H1 (cell line): ENCODE data around the gene CYTH1. TPM values are rescaled to one million over a fixed set of nuclear protein-coding genes. Genes with fewer than 3 reads are reported as not detected.

ENCODE experiments used
- CTCF ChIA-PET: fragments of 300-600 bp; sonication (Branson Sonifier 250); formaldehyde crosslinking; loops from one replicate; lab custom pipeline; 2021; ENCODE audit not compliant: partially characterized antibody; lab: Charles Lee
- POLR2A ChIA-PET: fragments of 300-600 bp; sonication (Branson Sonifier 250); formaldehyde crosslinking; loops from one replicate; lab custom pipeline; 2021; ENCODE audit warnings: inconsistent platforms; ENCODE audit not compliant: partially characterized antibody; lab: Charles Lee
- DNase-seq, 2 experiments: peaks; one replicate each; pipeline versions ENCODE4 v3.0.0 to v3.0.0-alpha.2; 2010 to 2022; ENCODE audit warnings: low spot score in 2 of 2, low read depth in 1 of 2, mixed read lengths in 1 of 2
- FAIRE-seq: peaks from 2 replicates; lab custom pipeline; 2011; peaks lifted over from hg19 to GRCh38; lab: Jason Lieb, UNC
- H2AFZ ChIP-seq: 2 replicates; pipeline ENCODE4 v1.8.1; 2012; ENCODE audit warnings: low read length, inconsistent platforms
- H2AK5ac ChIP-seq: 2 replicates; pipeline ENCODE4 v1.6.1; 2013; ENCODE audit warnings: low read depth, low read length
- H2BK120ac ChIP-seq: replicated peaks from 2 replicates; pipeline ENCODE3; 2013; ENCODE audit warnings: low read depth, low read length, inconsistent platforms
- H2BK12ac ChIP-seq: 2 replicates; pipeline ENCODE4 v1.6.1; 2013; ENCODE audit warnings: low read depth, low read length
- H2BK15ac ChIP-seq: 2 replicates; pipeline ENCODE4 v1.6.1; 2013; ENCODE audit warnings: low read length
- H2BK20ac ChIP-seq: 2 replicates; pipeline ENCODE4 v1.6.1; 2013; ENCODE audit warnings: low read length
- H2BK5ac ChIP-seq: 2 replicates; pipeline ENCODE4 v1.6.1; 2013; ENCODE audit warnings: low read depth, low read length
- H3K14ac ChIP-seq: 2 replicates; pipeline ENCODE4 v1.6.1; 2013; ENCODE audit warnings: inconsistent platforms; ENCODE audit not compliant: insufficient read length
- H3K18ac ChIP-seq: 2 replicates; pipeline ENCODE4 v1.6.1; 2013; ENCODE audit warnings: low read length; ENCODE audit errors: extremely low read depth
- H3K23ac ChIP-seq: 2 replicates; pipeline ENCODE4 v1.6.1; 2013; ENCODE audit warnings: inconsistent platforms; ENCODE audit not compliant: insufficient read length
- H3K23me2 ChIP-seq: 2 replicates; pipeline ENCODE4 v1.6.1; 2013; ENCODE audit warnings: low read depth, low read length
- H3K27ac ChIP-seq: 2 replicates; pipeline ENCODE4 v1.6.1; 2011; ENCODE audit warnings: low read depth, low read length, inconsistent platforms
- H3K27me3 ChIP-seq, 4 experiments: replicated peaks in 1 of 4; 1 replicate in 1 of 4; 2 replicates in 3 of 4; pipeline versions ENCODE4 v1.6.1 to v1.8.1; 2011 to 2013; ENCODE audit warnings: low read length in 3 of 4, mild to moderate bottlenecking in 3 of 4, inconsistent platforms in 2 of 4, mixed read lengths in 2 of 4, moderate library complexity in 1 of 4; ENCODE audit not compliant: control insufficient read depth in 3 of 4, insufficient read depth in 3 of 4; ENCODE audit errors: extremely low read depth in 1 of 4
- H3K36me3 ChIP-seq, 4 experiments: 2 replicates each; pipeline versions ENCODE4 v1.6.1 to v1.8.1; 2011 to 2013; ENCODE audit warnings: mild to moderate bottlenecking in 4 of 4, low read length in 3 of 4, moderate library complexity in 2 of 4, control low read depth in 1 of 4, inconsistent platforms in 1 of 4; ENCODE audit not compliant: insufficient read depth in 4 of 4, control insufficient read depth in 2 of 4
- H3K4ac ChIP-seq: replicated peaks from 2 replicates; pipeline ENCODE3; 2013; ENCODE audit warnings: low read length, low read depth, mixed read lengths, inconsistent platforms; ENCODE audit not compliant: insufficient read length
- H3K4me1 ChIP-seq, 4 experiments: replicated peaks in 1 of 4; 1 replicate in 1 of 4; 2 replicates in 3 of 4; pipeline versions ENCODE4 v1.6.1 to v1.8.1; 2011 to 2013; ENCODE audit warnings: low read length in 3 of 4, inconsistent platforms in 2 of 4, mixed read lengths in 1 of 4; ENCODE audit not compliant: insufficient read depth in 4 of 4, control insufficient read depth in 3 of 4
- H3K4me2 ChIP-seq, 2 experiments: 2 replicates each; pipeline versions ENCODE4 v1.6.1 to v1.8.1; 2011 to 2013; ENCODE audit warnings: low read depth in 2 of 2, low read length in 2 of 2, control low read depth in 1 of 2, inconsistent platforms in 1 of 2, mild to moderate bottlenecking in 1 of 2; ENCODE audit not compliant: insufficient read depth in 1 of 2
- H3K4me3 ChIP-seq, 4 experiments: fragments of 200-600, 300-600 bp in 1 of 4; sonication (generic), shearing (Covaris generic), sonication (Bioruptor Twin) in 1 of 4; 2 replicates each; pipeline versions ENCODE4 v1.5.1 to v1.8.1; 2011 to 2016; ENCODE audit warnings: low read length in 4 of 4, low read depth in 3 of 4, control low read depth in 2 of 4, inconsistent platforms in 2 of 4, mild to moderate bottlenecking in 2 of 4, mixed read lengths in 1 of 4, moderate library complexity in 1 of 4; ENCODE audit not compliant: insufficient read depth in 2 of 4; ENCODE audit errors: extremely low read depth in 1 of 4
- H3K56ac ChIP-seq: replicated peaks from 2 replicates; pipeline ENCODE3; 2013; ENCODE audit warnings: low read depth, mild to moderate bottlenecking, mixed read lengths, low read length, inconsistent platforms; ENCODE audit not compliant: insufficient read length
- H3K79me1 ChIP-seq: 2 replicates; pipeline ENCODE4 v1.6.1; 2013; ENCODE audit warnings: low read depth, low read length, control low read depth
- H3K79me2 ChIP-seq, 2 experiments: 2 replicates each; pipeline versions ENCODE4 v1.6.1 to v1.8.1; 2012 to 2013; ENCODE audit warnings: low read length in 2 of 2, mild to moderate bottlenecking in 2 of 2, inconsistent platforms in 1 of 2; ENCODE audit not compliant: insufficient read depth in 2 of 2, control insufficient read depth in 1 of 2
- H3K9ac ChIP-seq, 4 experiments: replicated peaks in 1 of 4; 1 replicate in 1 of 4; 2 replicates in 3 of 4; pipeline versions ENCODE4 v1.6.1 to v1.8.1; 2011 to 2013; ENCODE audit warnings: low read depth in 3 of 4, low read length in 3 of 4, control low read depth in 2 of 4, mild to moderate bottlenecking in 2 of 4, moderate library complexity in 2 of 4, inconsistent platforms in 1 of 4; ENCODE audit errors: extremely low read depth in 1 of 4
- H3K9me3 ChIP-seq, 2 experiments: 2 replicates each; pipeline versions ENCODE4 v1.6.1 to v1.8.1; 2012 to 2013; ENCODE audit warnings: mild to moderate bottlenecking in 2 of 2, moderate library complexity in 2 of 2, control low read depth in 1 of 2, inconsistent platforms in 1 of 2, low read depth in 1 of 2, low read length in 1 of 2, mixed read lengths in 1 of 2; ENCODE audit not compliant: insufficient read depth in 2 of 2
- H4K20me1 ChIP-seq, 2 experiments: replicated peaks in 1 of 2; 2 replicates each; pipeline versions ENCODE3 to v1.8.1; 2011 to 2013; ENCODE audit warnings: inconsistent platforms in 2 of 2, low read length in 2 of 2, mild to moderate bottlenecking in 1 of 2; ENCODE audit not compliant: insufficient read depth in 2 of 2, control insufficient read depth in 1 of 2
- H4K5ac ChIP-seq: 2 replicates; pipeline ENCODE4 v1.6.1; 2013; ENCODE audit warnings: low read length, low read depth, mixed read lengths, inconsistent platforms; ENCODE audit not compliant: insufficient read length
- H4K8ac ChIP-seq: 2 replicates; pipeline ENCODE4 v1.8.0; 2013; ENCODE audit warnings: mild to moderate bottlenecking, moderate library complexity, low read length, inconsistent platforms; ENCODE audit not compliant: insufficient read depth; ENCODE audit errors: extremely low read depth
- H4K91ac ChIP-seq: replicated peaks from 2 replicates; pipeline ENCODE3; 2013; ENCODE audit warnings: low read length, mixed read lengths, inconsistent platforms; ENCODE audit not compliant: insufficient read length
- CEBPB ChIP-seq: IDR thresholded peaks from 2 replicates; pipeline ENCODE4 v1.6.1; 2012; ENCODE audit warnings: low read depth, low read length
- PHF8 ChIP-seq: fragments of 200-600 bp; sonication (generic); conservative IDR thresholded peaks from 2 replicates; pipeline ENCODE4 v1.7.1; 2012; ENCODE audit warnings: low read depth, mild to moderate bottlenecking, inconsistent platforms, low read length, moderate library complexity
- WGBS, 2 experiments: shearing (Covaris generic) in 1 of 2; methylation state at CpG; one replicate each; pipeline versions ENCODE4 v1.1.6 to v1.1.7; 2013 to 2015; ENCODE audit warnings: low lambda C conversion rate in 2 of 2, mixed read lengths in 2 of 2, inconsistent platforms in 1 of 2, low coverage in 1 of 2, missing lambda C conversion rate in 1 of 2; ENCODE audit not compliant: insufficient replicate concordance in 2 of 2, insufficient coverage in 1 of 2, insufficient read length in 1 of 2; ENCODE audit errors: extremely low coverage in 1 of 2, missing lambda C conversion rate in 1 of 2; 5-methylcytosine and 5-hydroxymethylcytosine counted together
- polyA plus RNA-seq, 7 experiments: library from polyadenylated mRNA; depleted of rRNA in 3 of 7; stranded (reverse) in 5 of 7; unstranded in 2 of 7; fragments of >200 nt in 5 of 7; fragments of 200-250 nt in 2 of 7; gene quantifications; 1 replicate in 5 of 7; 2 replicates in 1 of 7; 4 replicates in 1 of 7; pipeline versions ENCODE4 v1.2.1 to v1.2.3, GENCODE V29; 2011 to 2013; ENCODE audit warnings: missing spikeins in 2 of 7, mixed read lengths in 2 of 7
- total RNA-seq: library from RNA; stranded (reverse); fragmentation: NEBNext Ultra II Directional; extraction: Animal tissue kit (Norgen Biotek cat#: 25700); gene quantifications from 2 replicates; pipeline ENCODE4 v1.2.1, GENCODE V29; 2021

Gene CYTH1
- total and polyA plus RNA-seq, 2 of the 8 experiments (the other 6 are each of a cell fraction or from before 2014, with no cell fraction given), result 12.8 to 14.8 TPM

GRCh38 chr17:78746263-78746948, 35.7 kb downstream of the CYTH1 start:
- no peak overlapping the region for H2BK5ac ChIP-seq
- H3K14ac ChIP-seq, result no peak overlapping the region
- H3K18ac ChIP-seq, result no peak overlapping the region
- no peak overlapping the region for H2AFZ ChIP-seq
- CTCF ChIA-PET, result interaction anchor here (0.6 to 1.6 kb wide), 14 partner anchors 13 to 1260 kb away, joined by 3 to 5 read pairs (median 3); no protein-coding TSS in a partner anchor
- no peak overlapping the region for H2BK15ac ChIP-seq
- no peak for FAIRE-seq
- H3K27me3 ChIP-seq, result no peaks in the 10 kb centered on the region
- 70% methylated on average over 12 of the region's 12 CpGs; no CpG with 5 or more reads in 1 of the 2 experiments for WGBS, 2 experiments
- H3K79me2 ChIP-seq, result 0 out of 4 replicates have a peak, but pooled peaks cover 0 to 4% of the 10 kb centered on the region in 2 experiments
- no peak overlapping the region for H2AK5ac ChIP-seq
- H3K9ac ChIP-seq, result no peak overlapping the region
- H3K79me1 ChIP-seq, result no peaks in the 10 kb centered on the region; the same call in 1 of the 2 replicates
- H3K23ac ChIP-seq, result no peak overlapping the region
- peak overlapping the region; percentile 23 to 53; a peak in 3 of 4 replicates for H3K4me2 ChIP-seq
- H4K20me1 ChIP-seq, result peaks cover 3 to 6% of the 10 kb centered on the region in 2 experiments
- H3K36me3 ChIP-seq, result no peaks in the 10 kb centered on the region
- no peak overlapping the region for H3K27ac ChIP-seq
- H4K91ac ChIP-seq, result no peak overlapping the region
- no peak for TF ChIP-seq PHF8
- TF ChIP-seq CEBPB, result peak; percentile 93
- no peak overlapping the region for H4K5ac ChIP-seq
- H2BK12ac ChIP-seq, result no peak overlapping the region
- no peak overlapping the region for H2BK120ac ChIP-seq
- no peak overlapping the region for H3K4me3 ChIP-seq
- H4K8ac ChIP-seq, result no peak overlapping the region
- H3K4me1 ChIP-seq, result peaks cover 0 to 8% (median 0%) of the 10 kb centered on the region in 4 experiments; a peak in 1 of 7 replicates
- no peaks in the 10 kb centered on the region for H3K23me2 ChIP-seq
- H3K9me3 ChIP-seq, result no peaks in the 10 kb centered on the region
- DNase-seq, result no peak
- POLR2A ChIA-PET, result interaction anchor here (2.0 kb wide), 1 partner anchor 10 kb away, joined by 6 read pairs; no protein-coding TSS in a partner anchor
- no peak overlapping the region for H3K4ac ChIP-seq
- no peak overlapping the region for H2BK20ac ChIP-seq
- no peak overlapping the region for H3K56ac ChIP-seq
